Mammary epithelial cell (primary cell): ENCODE measurements around the gene ELMO1.

ENCODE experiments used
- EZH2 ChIP-seq: IDR thresholded peaks from 2 replicates; pipeline ENCODE4 v1.6.1; 2012; ENCODE audit warnings: low read length, inconsistent platforms, borderline replicate concordance
- TF ChIP-seq, protein P1 (sequence below), 2 donors: IDR thresholded peaks in 1 of 2; conservative IDR thresholded peaks in 1 of 2; 2 replicates each; pipeline ENCODE4 v1.5.1; 2011 to 2012; ENCODE audit warnings: inconsistent platforms in 2 of 2, low read length in 2 of 2, mild to moderate bottlenecking in 2 of 2, control low read depth in 1 of 2, low read depth in 1 of 2; ENCODE audit not compliant: insufficient read depth in 1 of 2; ENCODE audit errors: extremely low read depth in 1 of 2

DNA sequence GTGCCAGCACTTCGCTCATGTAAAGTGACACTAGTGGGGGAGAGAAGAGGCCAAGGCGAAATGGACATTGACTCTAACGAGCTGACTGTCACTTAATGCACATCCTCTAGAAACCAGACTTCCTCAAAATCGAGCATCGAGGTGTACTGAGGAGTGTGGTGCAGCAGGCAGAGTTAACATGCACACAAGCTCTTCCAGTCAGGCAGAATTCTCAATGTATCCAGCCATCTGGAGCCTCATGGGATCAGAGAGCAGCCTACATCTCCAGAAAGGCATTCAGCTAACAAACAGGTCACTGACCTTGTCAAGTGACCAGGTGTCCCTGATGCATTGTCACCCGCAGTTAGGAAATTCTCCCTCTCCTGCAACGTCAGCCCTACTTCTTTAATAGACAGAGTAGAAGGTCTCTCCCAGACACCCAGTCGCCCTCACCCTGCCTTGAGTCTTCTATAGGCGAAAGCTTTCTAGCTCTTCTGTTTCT, 464.6 kb downstream of the ELMO1 start:
- TF ChIP-seq, protein P1, sequence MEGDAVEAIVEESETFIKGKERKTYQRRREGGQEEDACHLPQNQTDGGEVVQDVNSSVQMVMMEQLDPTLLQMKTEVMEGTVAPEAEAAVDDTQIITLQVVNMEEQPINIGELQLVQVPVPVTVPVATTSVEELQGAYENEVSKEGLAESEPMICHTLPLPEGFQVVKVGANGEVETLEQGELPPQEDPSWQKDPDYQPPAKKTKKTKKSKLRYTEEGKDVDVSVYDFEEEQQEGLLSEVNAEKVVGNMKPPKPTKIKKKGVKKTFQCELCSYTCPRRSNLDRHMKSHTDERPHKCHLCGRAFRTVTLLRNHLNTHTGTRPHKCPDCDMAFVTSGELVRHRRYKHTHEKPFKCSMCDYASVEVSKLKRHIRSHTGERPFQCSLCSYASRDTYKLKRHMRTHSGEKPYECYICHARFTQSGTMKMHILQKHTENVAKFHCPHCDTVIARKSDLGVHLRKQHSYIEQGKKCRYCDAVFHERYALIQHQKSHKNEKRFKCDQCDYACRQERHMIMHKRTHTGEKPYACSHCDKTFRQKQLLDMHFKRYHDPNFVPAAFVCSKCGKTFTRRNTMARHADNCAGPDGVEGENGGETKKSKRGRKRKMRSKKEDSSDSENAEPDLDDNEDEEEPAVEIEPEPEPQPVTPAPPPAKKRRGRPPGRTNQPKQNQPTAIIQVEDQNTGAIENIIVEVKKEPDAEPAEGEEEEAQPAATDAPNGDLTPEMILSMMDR (conservative IDR thresholded peaks at IDR 0.05 in 1 of 2, IDR thresholded peaks at IDR 0.05 in 1 of 2; ENCODE audit: extremely low read depth in 1 of 2, insufficient read depth in 1 of 2, low read depth in 1 of 2, low read length in 2 of 2), result no peak
- TF ChIP-seq EZH2, result no peak
